Measurements from ENCODE around the gene SLC9A1.

DNA sequence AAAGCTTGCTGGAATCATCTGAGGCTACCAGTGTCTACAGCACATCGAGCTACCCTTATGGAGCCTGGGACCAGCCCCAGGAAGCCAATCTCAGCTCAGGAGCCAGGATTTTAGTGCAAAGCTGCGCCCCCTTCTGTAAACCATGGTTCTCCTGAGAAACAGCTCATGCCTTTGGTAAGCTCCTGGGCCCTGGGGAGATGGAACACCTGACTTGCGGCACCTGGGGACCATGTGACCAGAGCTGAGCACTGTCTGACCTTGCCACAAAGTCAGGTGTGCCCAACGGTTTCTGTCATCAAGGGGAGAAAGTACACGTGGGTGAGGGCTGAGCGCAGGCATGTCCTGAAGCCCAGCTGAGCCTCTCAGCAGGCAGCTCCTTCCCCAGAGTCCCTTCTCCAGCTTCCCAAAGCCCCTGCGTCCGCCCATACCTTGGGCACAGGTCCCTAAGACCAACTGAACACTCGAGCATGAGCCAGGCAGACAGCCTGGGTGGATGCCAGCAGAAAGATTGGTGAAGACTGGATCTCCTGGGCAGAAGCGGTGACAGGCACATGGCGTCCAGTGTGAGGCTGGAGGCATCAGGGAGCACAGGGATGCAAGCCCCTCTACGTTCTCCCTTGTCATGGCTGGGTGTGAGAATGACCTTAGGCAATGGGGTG, 84.4 kb downstream of the SLC9A1 start:
- no peak for TF ChIP-seq POLR2A (IDR thresholded peaks at IDR 0.05; ENCODE audit: control extremely low read depth in 1 of 2, low read depth in 2 of 2, low read length in 2 of 2)
- no peak for TF ChIP-seq CEBPB (IDR thresholded peaks at IDR 0.05; ENCODE audit: low read depth, low read length)
- no peak for TF ChIP-seq ZNF274 (IDR thresholded peaks at IDR 0.05; ENCODE audit: borderline replicate concordance, extremely low read depth, low read length)
- TF ChIP-seq, protein P1, sequence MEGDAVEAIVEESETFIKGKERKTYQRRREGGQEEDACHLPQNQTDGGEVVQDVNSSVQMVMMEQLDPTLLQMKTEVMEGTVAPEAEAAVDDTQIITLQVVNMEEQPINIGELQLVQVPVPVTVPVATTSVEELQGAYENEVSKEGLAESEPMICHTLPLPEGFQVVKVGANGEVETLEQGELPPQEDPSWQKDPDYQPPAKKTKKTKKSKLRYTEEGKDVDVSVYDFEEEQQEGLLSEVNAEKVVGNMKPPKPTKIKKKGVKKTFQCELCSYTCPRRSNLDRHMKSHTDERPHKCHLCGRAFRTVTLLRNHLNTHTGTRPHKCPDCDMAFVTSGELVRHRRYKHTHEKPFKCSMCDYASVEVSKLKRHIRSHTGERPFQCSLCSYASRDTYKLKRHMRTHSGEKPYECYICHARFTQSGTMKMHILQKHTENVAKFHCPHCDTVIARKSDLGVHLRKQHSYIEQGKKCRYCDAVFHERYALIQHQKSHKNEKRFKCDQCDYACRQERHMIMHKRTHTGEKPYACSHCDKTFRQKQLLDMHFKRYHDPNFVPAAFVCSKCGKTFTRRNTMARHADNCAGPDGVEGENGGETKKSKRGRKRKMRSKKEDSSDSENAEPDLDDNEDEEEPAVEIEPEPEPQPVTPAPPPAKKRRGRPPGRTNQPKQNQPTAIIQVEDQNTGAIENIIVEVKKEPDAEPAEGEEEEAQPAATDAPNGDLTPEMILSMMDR (IDR thresholded peaks at IDR 0.05; ENCODE audit: control extremely low read depth in 1 of 3, insufficient read depth in 1 of 3, low read depth in 1 of 3, low read length in 3 of 3), result peak; percentile 15 to 55 (median 52)
- no peak for TF ChIP-seq SRF (IDR thresholded peaks at IDR 0.05; ENCODE audit: low read depth, low read length)
- TF ChIP-seq SIN3A (conservative IDR thresholded peaks at IDR 0.05 in 1 of 2, IDR thresholded peaks at IDR 0.05 in 1 of 2; ENCODE audit: low read depth in 1 of 2, low read length in 2 of 2), result 0 out of 4 replicates have a peak, but pooled peaks of 1 of the 2 experiments have one; percentile 39
- TF ChIP-seq TAF1 (IDR thresholded peaks at IDR 0.05; ENCODE audit: low read depth, low read length), result no peak
- TF ChIP-seq HDAC2 (IDR thresholded peaks at IDR 0.05; ENCODE audit: borderline replicate concordance in 1 of 2, low read depth in 2 of 2, low read length in 2 of 2), result no peak

Measured in H1 (cell line).